ENCODE measurements around the gene SLC25A48. TPM values are rescaled to one million over a fixed set of nuclear protein-coding genes. Genes with fewer than 3 reads are reported as not detected.

Gene SLC25A48
- total RNA-seq = not detected in 2 replicates

GRCh38 chr5:135834639-135835529 lies at the start of gene SLC25A48:
Gene SLC25A48 (plus strand): TSS chr5:135834663. CDS start chr5:135834848, 185 bp downstream.

GRCh38 chr5:135895474-135896006 lies 61.1 kb downstream of the SLC25A48 start, which contains the start of gene IL9:
Gene IL9 (minus strand): TSS chr5:135895841. CDS start chr5:135895816, 25 bp downstream.

Other genes with a start within 250 kb of the SLC25A48 start
- gene IL9, start 61.2 kb downstream of the SLC25A48 start, total RNA-seq = not detected in 2 replicates
- gene LECT2, start 120.3 kb downstream of the SLC25A48 start, total RNA-seq = not detected in 2 replicates
- 178 and 182 TPM in 2 replicates for gene TGFBI, start 194.3 kb downstream of the SLC25A48 start, total RNA-seq